Measurements from ENCODE around the gene COX19.
A peak's percentile ranks its signal among the peaks of the same experiment; 100 is the strongest.

Gene COX19

DNA sequence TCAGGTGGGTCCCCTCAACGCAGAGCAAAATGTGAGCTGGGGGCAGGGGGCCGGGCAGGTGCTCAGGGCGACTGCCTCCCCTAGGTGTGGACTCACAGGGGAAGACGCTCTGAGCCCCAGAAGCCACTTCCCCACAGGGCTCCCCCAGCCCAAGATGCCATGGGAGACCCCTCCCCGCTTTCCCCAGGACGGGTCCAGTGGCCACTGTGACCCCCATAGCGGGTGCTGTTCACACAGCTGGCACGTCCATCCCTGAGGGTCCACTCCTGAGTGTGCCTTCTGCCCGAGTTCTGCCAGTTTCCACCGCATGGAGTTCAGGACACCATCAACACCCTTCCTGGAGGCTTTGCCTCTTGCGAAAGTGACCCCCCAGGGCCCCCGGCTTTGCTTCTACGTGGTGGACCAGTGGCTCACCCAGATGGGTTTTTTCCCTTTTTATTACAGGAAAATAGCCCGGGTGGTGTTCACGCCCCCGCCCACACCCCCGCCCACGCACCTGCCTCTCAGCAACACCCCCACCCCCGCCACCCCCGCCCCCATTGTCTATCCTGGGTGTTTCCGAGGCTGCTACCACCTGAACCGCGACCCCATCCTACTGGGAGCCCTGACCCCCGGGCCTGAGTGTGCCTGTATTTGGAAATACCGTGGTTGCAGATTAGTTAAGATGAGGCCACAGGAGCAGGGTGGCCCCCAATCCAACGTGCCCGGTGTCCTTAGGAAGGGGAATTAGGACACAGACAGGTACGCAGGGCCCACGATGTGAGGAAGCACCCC, 52.8 kb downstream of the COX19 start:
- peak; percentile 60 for DNase-seq

DNA sequence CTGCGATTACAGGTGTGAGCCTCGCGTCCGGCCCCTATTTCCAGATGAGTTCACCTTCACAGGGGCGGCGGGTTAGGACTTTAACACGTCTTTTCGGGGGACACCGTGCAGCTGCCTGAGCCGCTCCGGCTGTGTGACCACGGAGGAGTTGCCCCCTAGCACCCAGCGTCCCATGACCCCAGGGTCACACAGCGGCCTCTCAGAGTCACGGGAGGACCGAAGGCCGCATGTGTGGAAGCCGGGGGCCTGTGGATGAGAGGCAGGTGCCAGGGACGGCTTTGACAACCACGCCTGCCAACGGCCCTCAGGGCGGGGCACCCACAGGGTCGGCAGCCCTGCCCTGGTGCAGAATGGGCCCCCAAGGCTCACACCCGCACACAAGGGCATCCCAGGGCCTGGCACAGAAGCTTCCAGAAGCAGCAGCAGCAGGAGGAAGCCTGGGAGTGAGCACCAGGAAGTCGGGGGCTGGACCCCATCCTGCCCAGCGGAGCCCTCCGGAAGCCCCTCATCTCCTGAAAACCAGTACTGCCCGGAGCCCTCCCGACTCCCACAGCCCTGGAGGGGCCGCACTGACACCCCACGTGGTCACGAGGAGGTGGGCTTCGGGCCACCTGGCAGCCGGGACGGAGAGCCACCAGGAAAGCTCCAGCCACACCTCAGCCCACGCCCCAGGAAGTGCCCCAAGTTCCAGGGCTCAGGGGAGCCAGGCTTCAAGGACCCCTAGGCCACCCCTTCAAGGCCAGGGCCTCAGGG, 53.6 kb downstream of the COX19 start:
- DNase-seq = no peak

DNA sequence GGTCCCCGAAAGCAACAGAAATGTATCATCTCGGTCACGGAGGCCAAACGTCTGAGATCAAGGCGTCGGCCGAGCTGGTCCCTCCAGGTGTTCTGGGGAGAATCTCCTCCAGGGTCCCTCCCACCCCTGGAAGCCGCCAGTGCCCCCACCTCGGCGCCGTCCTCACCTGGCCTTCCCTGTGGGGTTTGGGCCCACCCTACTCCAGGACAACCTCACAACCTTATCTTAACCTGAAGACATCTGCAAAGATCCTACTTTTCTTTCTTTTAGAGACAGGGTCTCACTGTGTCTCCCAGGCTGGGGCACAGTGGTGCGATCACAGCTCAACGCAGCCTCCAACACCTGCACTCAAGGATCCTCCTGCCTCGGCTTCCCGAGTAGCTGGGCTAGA, 54.3 kb downstream of the COX19 start:
- no peak for DNase-seq

DNA sequence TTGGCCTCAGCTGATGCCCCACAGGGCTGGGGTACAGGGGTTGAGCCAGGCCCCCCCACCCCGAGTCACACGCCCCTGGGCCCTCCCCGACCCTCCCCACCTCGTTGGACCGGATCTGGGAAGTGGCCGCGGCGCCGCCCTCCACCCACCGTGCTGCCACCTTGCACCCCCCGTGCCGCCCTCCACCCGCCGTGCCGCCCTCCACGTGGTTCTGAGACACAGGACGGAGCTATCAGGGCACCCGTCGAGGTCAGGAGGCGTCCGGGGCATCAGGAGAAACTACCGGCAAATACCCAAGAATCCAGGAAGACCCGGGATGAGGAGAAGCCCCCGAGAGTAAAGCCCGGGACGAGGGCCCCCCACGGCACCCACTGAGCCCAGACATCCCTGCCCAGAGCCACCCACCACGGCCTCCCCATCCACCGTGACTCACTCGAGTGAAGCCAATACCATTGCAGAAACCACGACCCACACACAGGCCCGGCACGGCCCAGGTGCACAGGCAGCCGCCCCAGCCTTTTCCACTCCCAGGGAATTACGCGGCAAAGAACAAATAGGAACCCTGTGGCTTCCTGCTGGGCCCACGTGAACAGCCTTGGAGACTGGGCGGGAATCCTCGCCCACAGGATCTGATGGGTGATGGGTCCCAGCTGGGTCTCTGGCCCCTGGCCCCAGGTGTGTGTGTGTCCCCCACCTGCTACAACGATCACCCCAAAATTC, 54.8 kb downstream of the COX19 start:
- DNase-seq = no peak

DNA sequence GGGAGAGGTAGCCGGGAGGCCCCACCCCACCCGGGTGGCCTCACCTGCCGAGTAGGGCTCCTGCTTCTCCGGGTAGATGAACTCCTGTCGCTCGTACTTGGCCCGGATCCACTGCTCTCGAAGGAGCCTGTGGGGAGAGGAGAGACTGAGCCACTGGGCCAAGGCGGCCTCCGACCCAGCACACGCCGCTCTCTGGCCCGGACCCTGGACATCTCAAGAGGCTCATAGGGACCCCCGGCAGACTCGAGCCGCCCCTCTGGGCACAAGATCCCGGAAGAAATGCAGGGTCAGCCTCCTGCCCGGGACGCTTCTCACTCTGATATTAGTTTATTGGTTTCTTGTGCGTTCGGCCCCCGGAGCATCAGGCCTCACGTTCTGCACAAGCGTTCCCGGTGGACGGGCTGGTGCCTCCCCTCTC, 55.4 kb downstream of the COX19 start:
- DNase-seq = no peak

DNA sequence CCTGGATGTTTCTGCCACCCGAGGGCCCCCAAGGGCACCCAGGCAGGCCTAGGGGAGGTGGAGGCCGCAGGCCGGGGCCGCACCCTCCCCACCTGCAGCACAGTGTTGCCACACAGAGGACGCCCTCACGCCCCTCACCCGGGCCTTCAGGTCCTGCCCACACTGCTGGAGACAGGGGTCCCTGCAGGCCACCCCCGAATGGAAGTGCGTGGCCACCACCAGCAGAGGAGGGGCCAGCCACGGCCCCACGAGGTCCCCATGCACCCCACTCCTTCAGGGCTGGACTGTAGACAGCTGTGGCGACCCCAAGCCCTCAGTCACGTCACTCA, 56.3 kb downstream of the COX19 start:
- no peak for DNase-seq

DNA sequence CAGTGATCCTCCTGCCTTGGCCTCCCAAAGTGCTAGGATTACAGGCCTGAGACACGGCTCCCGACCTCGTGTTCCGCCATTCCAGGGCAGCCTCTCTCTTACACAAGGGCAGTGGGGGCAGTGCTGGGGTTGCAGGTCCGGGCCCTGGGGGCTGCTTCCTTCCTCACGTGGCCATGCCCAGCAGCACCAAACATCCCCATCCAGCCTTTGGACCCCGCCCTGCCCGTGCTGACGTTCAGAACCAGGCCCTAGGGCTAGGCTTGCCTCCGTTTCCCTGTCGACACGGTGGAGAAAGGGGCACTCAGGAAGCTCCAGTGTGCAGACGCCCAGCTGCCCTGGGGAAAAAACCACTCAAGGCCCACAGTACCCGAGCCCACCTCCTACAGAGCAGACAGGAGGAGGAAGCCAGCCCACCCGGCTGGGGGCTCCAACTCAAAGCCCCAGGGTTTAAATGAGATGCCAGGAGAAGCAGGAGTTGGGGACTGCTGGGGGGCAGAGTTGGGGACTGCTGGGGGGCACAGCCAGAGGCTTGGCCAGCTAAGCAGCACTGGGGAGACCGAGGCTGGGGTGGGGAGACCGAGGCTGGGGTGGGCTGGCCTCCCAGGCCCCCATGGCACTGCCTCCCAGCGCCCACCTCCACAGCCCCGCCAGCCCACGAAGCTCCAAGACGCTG, 56.8 kb downstream of the COX19 start:
- no peak for DNase-seq

DNA sequence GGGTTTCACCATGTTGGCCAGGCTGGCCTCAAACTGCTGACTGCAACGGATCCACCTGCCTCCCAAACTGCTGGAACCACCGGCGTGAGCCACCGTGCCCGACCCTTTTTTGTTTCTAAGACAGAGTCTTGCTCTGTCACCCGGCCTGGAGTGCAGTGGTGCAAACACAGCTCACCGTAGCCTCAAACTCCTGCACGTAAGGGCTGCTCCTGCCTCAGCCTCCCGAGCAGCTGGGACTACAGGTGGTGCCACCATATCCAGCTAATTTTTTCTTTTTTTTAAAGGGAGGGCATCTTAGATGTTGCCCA, 57.3 kb downstream of the COX19 start:
- no peak for DNase-seq

DNA sequence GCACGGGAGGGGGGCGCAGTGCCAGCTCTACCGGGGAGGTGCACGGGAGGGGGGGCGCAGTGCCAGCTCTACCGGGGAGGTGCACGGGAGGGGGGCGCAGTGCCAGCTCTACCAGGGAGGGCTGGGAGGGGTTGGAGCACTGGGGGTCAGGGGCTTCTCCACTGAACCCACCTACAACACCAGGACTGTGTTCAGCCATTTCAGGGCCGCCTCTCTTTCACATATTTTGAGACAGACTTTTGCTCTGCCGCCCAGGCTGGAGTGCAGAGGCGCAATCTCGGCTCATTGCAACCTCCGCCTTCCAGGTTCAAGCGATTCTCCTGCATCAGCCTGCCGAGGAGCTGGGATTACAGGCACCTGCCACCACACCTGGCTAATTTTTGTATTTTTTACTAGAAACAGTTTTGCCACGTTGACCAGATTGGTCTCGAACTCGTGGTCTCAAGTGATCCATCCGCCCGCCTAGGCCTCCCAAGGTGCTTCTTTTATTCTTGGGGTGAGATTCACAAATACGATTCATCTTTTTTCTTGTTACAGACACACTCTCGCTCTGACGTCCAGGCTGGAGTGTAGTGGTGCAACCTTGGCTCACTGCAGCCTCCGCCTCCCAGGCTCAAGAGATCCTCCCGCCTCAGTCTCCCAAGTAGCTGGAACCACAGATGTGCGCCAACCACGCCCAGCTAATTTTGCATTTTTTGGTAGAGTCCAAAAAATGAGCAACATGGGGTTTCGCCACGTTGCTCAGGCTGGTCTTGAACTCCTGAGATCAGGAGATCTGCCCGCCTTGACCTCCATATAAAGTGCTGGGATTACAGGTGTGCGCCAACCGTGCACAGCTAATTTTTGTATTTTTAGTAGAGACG, 57.9 kb downstream of the COX19 start:
- DNase-seq = no peak

DNA sequence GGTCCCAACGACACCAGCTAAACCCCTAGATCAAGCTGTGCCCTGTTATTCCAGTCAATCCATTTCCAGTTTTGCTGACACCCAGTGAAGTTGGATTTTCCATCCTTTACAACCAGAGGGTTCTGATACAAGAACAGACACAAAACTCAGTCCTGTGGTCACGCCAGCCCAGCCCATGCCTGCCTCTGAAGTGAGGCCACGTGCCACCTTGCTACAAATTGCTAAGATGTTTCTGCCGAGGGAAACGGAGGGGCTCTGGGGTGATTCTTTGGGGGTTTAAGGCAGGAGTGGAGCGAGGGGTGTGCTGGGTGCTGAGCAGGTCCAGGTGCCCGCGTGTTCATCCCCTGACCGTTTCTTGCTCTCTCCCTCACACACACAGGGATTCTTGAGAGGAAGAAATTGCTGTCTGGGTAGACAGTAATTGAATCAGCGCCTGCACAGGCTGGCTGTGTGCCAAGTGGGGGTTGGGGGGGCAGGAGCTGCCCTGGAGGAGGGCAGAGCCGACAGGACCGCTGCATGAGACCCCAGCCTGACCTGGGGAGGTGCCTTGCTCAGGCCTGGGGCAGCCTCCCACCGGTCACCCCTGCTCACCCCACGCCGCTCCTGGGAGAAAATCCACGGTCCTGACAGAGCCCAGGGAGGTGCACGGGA, 58.9 kb downstream of the COX19 start:
- DNase-seq = no peak
